Ammon's horn (tissue), 1 donor: ENCODE results near the gene GTF3C4.

ENCODE experiments used
- DNase-seq: peaks from one replicate; pipeline ENCODE4 v3.0.0-alpha.2; 2016; ENCODE audit warnings: low spot score

GTF3C4 gene

GRCh38 chr9:132670457-132671391 lies at the start of gene GTF3C4:
GTF3C4 (plus strand) TSS chr9:132670464; CDS start chr9:132670599, 135 bp downstream.
- no peak for DNase-seq

GRCh38 chr9:132622159-132622558 lies 48.1 kb upstream of the GTF3C4 start:
- no peak for DNase-seq

GRCh38 chr9:132626285-132626684 lies 44.0 kb upstream of the GTF3C4 start:
- no peak for DNase-seq

GRCh38 chr9:132627106-132627505 lies 43.2 kb upstream of the GTF3C4 start:
- peak; percentile 35 for DNase-seq

- DNase-seq, result no peak
These were observed 42.7 kb upstream of the GTF3C4 start for GRCh38 chr9:132627594-132627993.

- DNase-seq, result no peak
These were observed 41.5 kb upstream of the GTF3C4 start for GRCh38 chr9:132628746-132629145.

GRCh38 chr9:132630116-132630515 lies 40.1 kb upstream of the GTF3C4 start:
- no peak for DNase-seq

- no peak for DNase-seq
These were observed 39.5 kb upstream of the GTF3C4 start for GRCh38 chr9:132630811-132631210.

- DNase-seq, result no peak
These were observed 39.0 kb upstream of the GTF3C4 start for GRCh38 chr9:132631280-132631679.

- no peak for DNase-seq
These were observed 38.6 kb upstream of the GTF3C4 start for GRCh38 chr9:132631685-132632084.

GRCh38 chr9:132632413-132633129 lies 37.7 kb upstream of the GTF3C4 start:
- no peak for DNase-seq

- no peak for DNase-seq
These were observed 35.9 kb upstream of the GTF3C4 start for GRCh38 chr9:132634327-132634726.

- no peak for DNase-seq
These were observed 32.9 kb upstream of the GTF3C4 start for GRCh38 chr9:132637351-132637750.

- no peak for DNase-seq
These were observed 32.5 kb upstream of the GTF3C4 start for GRCh38 chr9:132637801-132638200.

- DNase-seq, result no peak
These were observed 32.0 kb upstream of the GTF3C4 start for GRCh38 chr9:132638240-132638639.

GRCh38 chr9:132639322-132639721 lies 30.9 kb upstream of the GTF3C4 start:
- DNase-seq, result no peak

GRCh38 chr9:132641216-132641615 lies 29.0 kb upstream of the GTF3C4 start:
- DNase-seq, result no peak

- DNase-seq, result no peak
These were observed 26.0 kb upstream of the GTF3C4 start for GRCh38 chr9:132644251-132644650.

- DNase-seq, result no peak
These were observed 25.0 kb upstream of the GTF3C4 start for GRCh38 chr9:132645306-132645705.

GRCh38 chr9:132645711-132646110 lies 24.6 kb upstream of the GTF3C4 start:
- no peak for DNase-seq

- no peak for DNase-seq
These were observed 23.5 kb upstream of the GTF3C4 start for GRCh38 chr9:132646726-132647125.

GRCh38 chr9:132647355-132647754 lies 22.9 kb upstream of the GTF3C4 start:
- DNase-seq, result no peak

GRCh38 chr9:132647806-132648205 lies 22.5 kb upstream of the GTF3C4 start:
- DNase-seq, result no peak
